Testis (tissue), 2 donors: ENCODE measurements around the gene OR10J4.

Experiments
- CTCF ChIP-seq, 3 experiments: fragments of 450-650 bp in 2 of 3; fragments of 200-600 bp in 1 of 3; sonication (generic) in 1 of 3; IDR thresholded peaks; one replicate each; pipeline ENCODE4 v1.5.1; 2016 to 2019; ENCODE audit warnings: antibody characterized with exemption in 3 of 3, mild to moderate bottlenecking in 2 of 3, moderate library complexity in 1 of 3
- POLR2A ChIP-seq: fragments of 450-650 bp; IDR thresholded peaks from one replicate; pipeline ENCODE4 v1.6.1; 2017; ENCODE audit warnings: antibody characterized with exemption, mild to moderate bottlenecking, moderate library complexity

GRCh38 chr1:159444511-159444910 is 12.5 kb downstream of the OR10J4 start:
- TF ChIP-seq CTCF (IDR thresholded peaks at IDR 0.05) (no peak), POLR2A (no peak)
